Fibroblast of lung (primary cell): ENCODE measurements around the gene RIPK3. TPM values are rescaled to one million over a fixed set of nuclear protein-coding genes. Genes with fewer than 3 reads are reported as not detected.

Experiments used
- DNase-seq, 2 donors: peaks; one replicate each; pipeline versions ENCODE4 v3.0.0 to v3.0.0-alpha.2; 2010; ENCODE audit warnings: low read depth in 2 of 2
- H2AFZ ChIP-seq: 2 replicates; pipeline ENCODE4 v1.5.1; 2012; ENCODE audit warnings: low read length, control low read depth, inconsistent platforms
- H3K27ac ChIP-seq: 2 replicates; pipeline ENCODE4 v1.5.1; 2011; ENCODE audit warnings: low read length, control low read depth; ENCODE audit not compliant: insufficient read depth
- H3K27me3 ChIP-seq: 2 replicates; pipeline ENCODE4 v1.5.1; 2011; ENCODE audit warnings: mild to moderate bottlenecking, low read length; ENCODE audit not compliant: control insufficient read depth, insufficient read depth
- H3K36me3 ChIP-seq: 2 replicates; pipeline ENCODE4 v1.5.1; 2011; ENCODE audit warnings: low read length; ENCODE audit not compliant: control insufficient read depth, insufficient read depth
- H3K4me1 ChIP-seq: 2 replicates; pipeline ENCODE4 v1.5.1; 2011; ENCODE audit warnings: low read length; ENCODE audit not compliant: control insufficient read depth, insufficient read depth; ENCODE audit errors: extremely low read depth
- H3K4me2 ChIP-seq: 2 replicates; pipeline ENCODE4 v1.5.1; 2011; ENCODE audit warnings: low read length, control low read depth; ENCODE audit not compliant: insufficient read depth; ENCODE audit errors: extremely low read depth
- H3K4me3 ChIP-seq, 4 experiments: fragments of 200-600 bp in 1 of 4; sonication (generic) in 1 of 4; replicated peaks in 1 of 4; 2 replicates each; pipeline ENCODE4 v1.5.1; 2011 to 2016; ENCODE audit warnings: low read length in 4 of 4, low read depth in 3 of 4, mild to moderate bottlenecking in 3 of 4, control low read depth in 2 of 4, inconsistent platforms in 1 of 4, mixed read lengths in 1 of 4; ENCODE audit not compliant: insufficient read depth in 1 of 4; ENCODE audit errors: control extremely low read depth in 1 of 4
- H3K79me2 ChIP-seq: 2 replicates; pipeline ENCODE4 v1.5.1; 2012; ENCODE audit warnings: mild to moderate bottlenecking, low read length, inconsistent platforms; ENCODE audit not compliant: control insufficient read depth, insufficient read depth
- H3K9ac ChIP-seq: 2 replicates; pipeline ENCODE4 v1.5.1; 2011; ENCODE audit warnings: mild to moderate bottlenecking, low read length, control low read depth; ENCODE audit not compliant: insufficient read depth
- H3K9me3 ChIP-seq: 2 replicates; pipeline ENCODE4 v1.5.1; 2012; ENCODE audit warnings: low read depth, low read length; ENCODE audit not compliant: control insufficient read depth, insufficient read depth
- H4K20me1 ChIP-seq: 2 replicates; pipeline ENCODE4 v1.5.1; 2011; ENCODE audit warnings: low read length; ENCODE audit not compliant: control insufficient read depth, insufficient read depth; ENCODE audit errors: extremely low read depth
- CTCF ChIP-seq, 2 donors: IDR thresholded peaks in 1 of 2; conservative IDR thresholded peaks in 1 of 2; 1 replicate in 1 of 2; 2 replicates in 1 of 2; pipeline ENCODE4 v1.5.1; 2011 to 2012; ENCODE audit warnings: low read length in 2 of 2, control low read depth in 1 of 2, inconsistent platforms in 1 of 2, low read depth in 1 of 2, mild to moderate bottlenecking in 1 of 2
- EZH2 ChIP-seq: IDR thresholded peaks from 2 replicates; pipeline ENCODE4 v1.5.1; 2012; ENCODE audit warnings: low read length, control low read depth, mild to moderate bottlenecking; ENCODE audit errors: missing control alignments
- polyA plus RNA-seq, 2 donors: library from polyadenylated mRNA; depleted of rRNA in 1 of 2; stranded (reverse) in 1 of 2; unstranded in 1 of 2; fragments of >200 nt; gene quantifications; 2 replicates each; pipeline ENCODE4 v1.2.1, GENCODE V29; 2011 to 2012; ENCODE audit warnings: missing spikeins in 1 of 2
- total RNA-seq: library from RNA; depleted of rRNA; stranded (reverse); fragments of >200 nt; gene quantifications from 2 replicates; pipeline ENCODE4 v1.2.1, GENCODE V29; 2014

RIPK3 gene
- total and polyA plus RNA-seq, 2 donors (not counting 1 experiment from before 2014, with no cell fraction given) = 0.20 to 0.33 TPM

- H3K9ac ChIP-seq = no peak overlapping the region
- H4K20me1 ChIP-seq = no peaks in the 10 kb centered on the region
- no peak overlapping the region for H3K4me3 ChIP-seq
- no peak for DNase-seq
- no peaks in the 10 kb centered on the region for H3K4me1 ChIP-seq
- no peak overlapping the region for H3K4me2 ChIP-seq
- H3K36me3 ChIP-seq = no peaks in the 10 kb centered on the region
- TF ChIP-seq CTCF (conservative IDR thresholded peaks at IDR 0.05 in 1 of 2, IDR thresholded peaks at IDR 0.05 in 1 of 2; ENCODE audit: low read depth in 1 of 2, low read length in 2 of 2) (no peak), EZH2 (no peak)
- no peak overlapping the region for H2AFZ ChIP-seq
- H3K9me3 ChIP-seq = no peaks in the 10 kb centered on the region
- peaks cover 29% of the 10 kb centered on the region for H3K27me3 ChIP-seq
- H3K79me2 ChIP-seq = no peaks in the 10 kb centered on the region
- H3K27ac ChIP-seq = no peak overlapping the region
Measured at GRCh38 chr14:24322672-24323071, 17.1 kb downstream of the RIPK3 start.

- Histone ChIP-seq H3K4me2 (no peak overlapping the region), H4K20me1 (no peaks in the 10 kb centered on the region), H3K9me3 (no peaks in the 10 kb centered on the region), H3K4me3 (no peak overlapping the region), H3K9ac (no peak overlapping the region), H3K27ac (no peak overlapping the region), H3K27me3 (peaks cover 25% of the 10 kb centered on the region), H3K4me1 (peaks cover 4% of the 10 kb centered on the region), H3K36me3 (no peaks in the 10 kb centered on the region), H3K79me2 (no peaks in the 10 kb centered on the region), H2AFZ (no peak overlapping the region)
- no peak for TF ChIP-seq EZH2
- no peak for TF ChIP-seq CTCF (conservative IDR thresholded peaks at IDR 0.05 in 1 of 2, IDR thresholded peaks at IDR 0.05 in 1 of 2; ENCODE audit: low read depth in 1 of 2, low read length in 2 of 2)
- no peak for DNase-seq
Measured at GRCh38 chr14:24321212-24321975, 18.4 kb downstream of the RIPK3 start.

GRCh38 chr14:24317141-24317928 is 22.5 kb downstream of the RIPK3 start:
- TF ChIP-seq CTCF (conservative IDR thresholded peaks at IDR 0.05 in 1 of 2, IDR thresholded peaks at IDR 0.05 in 1 of 2; ENCODE audit: low read depth in 1 of 2, low read length in 2 of 2) = no peak
- no peak for TF ChIP-seq EZH2
- Histone ChIP-seq H4K20me1 (no peaks in the 10 kb centered on the region), H3K9ac (no peak overlapping the region), H3K4me1 (peaks cover 7% of the 10 kb centered on the region), H3K27ac (no peak overlapping the region), H3K27me3 (peaks cover 18% of the 10 kb centered on the region), H3K4me2 (no peak overlapping the region), H3K79me2 (no peaks in the 10 kb centered on the region), H3K4me3 (no peak overlapping the region), H3K36me3 (no peaks in the 10 kb centered on the region), H3K9me3 (no peaks in the 10 kb centered on the region), H2AFZ (no peak overlapping the region)
- peak in 1 of 2 donors; percentile 23 for DNase-seq
